ENCODE data around the gene DNASE1.

The DNASE1 gene

DNA sequence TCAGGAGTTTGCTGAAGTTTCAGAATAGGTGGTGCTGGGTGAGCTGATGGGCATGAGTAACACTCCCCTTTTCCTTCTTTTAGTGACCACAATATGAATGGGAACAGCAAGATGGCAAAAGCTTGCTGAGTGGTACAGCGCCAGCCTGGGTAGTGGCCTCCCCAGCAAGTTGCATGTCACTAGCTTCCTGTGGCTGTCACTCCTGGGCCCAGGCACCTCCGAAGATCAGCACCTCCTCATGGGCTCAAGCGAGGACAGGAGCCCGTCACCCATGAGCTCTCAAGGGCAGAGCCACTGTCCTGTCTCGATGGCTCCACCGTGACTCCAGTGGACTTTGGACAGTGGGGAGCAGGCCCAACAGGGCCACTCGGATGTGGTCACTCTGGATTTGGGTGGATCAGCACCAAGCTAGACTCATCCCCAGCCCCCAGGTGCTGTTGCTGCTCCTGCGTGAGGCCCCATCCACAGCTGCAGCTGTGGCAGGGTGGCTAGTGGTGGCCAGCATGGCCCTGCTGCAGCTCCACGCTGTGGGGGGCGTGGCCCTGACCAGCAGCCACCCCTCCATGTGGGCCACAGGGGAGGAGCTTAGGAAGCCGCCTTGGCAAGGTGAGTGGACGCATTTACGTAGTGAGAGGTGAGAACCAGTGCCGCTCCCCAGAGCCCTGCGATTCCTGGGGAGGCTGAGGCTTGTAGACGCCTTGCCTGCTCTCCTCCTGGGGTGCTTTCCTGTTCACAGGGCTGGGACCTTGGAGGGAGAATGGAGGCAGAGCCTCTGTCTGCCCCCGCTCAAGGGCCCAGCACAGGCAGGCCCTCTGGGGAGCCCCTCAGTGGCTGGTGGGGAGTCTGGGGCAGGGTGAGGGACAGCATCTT, 13.6 kb upstream of the DNASE1 start:
- TF ChIP-seq SPI1 (IDR thresholded peaks at IDR 0.05; ENCODE audit: low read depth, low read length) = no peak
- TF ChIP-seq TAF1 (IDR thresholded peaks at IDR 0.05; ENCODE audit: low read depth, low read length) = no peak
- TF ChIP-seq POU2F2 (IDR thresholded peaks at IDR 0.05; ENCODE audit: low read depth, low read length) = no peak
- TF ChIP-seq POLR2AphosphoS5 (IDR thresholded peaks at IDR 0.05; ENCODE audit: low read depth, low read length) = no peak
- no peak for TF ChIP-seq POLR2A (IDR thresholded peaks at IDR 0.05; ENCODE audit: low read depth, low read length)
- TF ChIP-seq PAX5 (IDR thresholded peaks at IDR 0.05; ENCODE audit: insufficient read depth, low read length, severe bottlenecking) = no peak
- DNase-seq (ENCODE audit: insufficient read length, low spot score) (no peak), FAIRE-seq (no peak)

DNA sequence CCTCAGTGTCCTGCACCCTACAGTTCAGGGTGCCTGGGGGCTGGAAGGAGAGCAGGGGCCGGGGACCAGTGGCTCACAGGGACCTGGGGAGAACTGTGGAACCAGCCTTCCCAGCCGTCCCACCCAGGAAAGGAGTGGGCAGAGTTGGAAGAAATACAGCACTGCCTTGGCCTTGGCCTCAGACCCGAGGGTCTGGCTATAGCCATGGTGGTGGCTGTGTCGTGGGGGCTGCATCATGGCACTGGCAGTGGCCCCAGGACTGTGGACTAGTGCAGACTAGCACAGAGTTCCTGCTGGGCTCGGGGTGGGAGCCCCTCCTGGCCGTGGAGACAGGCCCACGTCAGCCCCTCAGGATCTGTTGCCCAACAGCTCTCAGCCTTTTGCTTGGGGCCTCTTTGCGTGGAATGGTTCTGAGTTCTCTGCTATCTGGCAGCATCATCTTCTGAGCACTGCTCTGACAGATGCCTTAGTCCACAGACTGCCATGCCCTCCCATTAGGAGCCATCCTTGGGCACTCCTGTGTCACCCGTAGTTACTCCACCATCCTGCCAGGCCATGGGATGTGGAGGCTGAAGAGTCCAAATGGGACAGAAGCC, 12.6 kb upstream of the DNASE1 start:
- FAIRE-seq (no peak), DNase-seq (ENCODE audit: insufficient read length, low spot score) (no peak)
- TF ChIP-seq POU2F2 (IDR thresholded peaks at IDR 0.05; ENCODE audit: low read depth, low read length) (no peak), TAF1 (IDR thresholded peaks at IDR 0.05; ENCODE audit: low read depth, low read length) (no peak), SPI1 (IDR thresholded peaks at IDR 0.05; ENCODE audit: low read depth, low read length) (no peak), PAX5 (IDR thresholded peaks at IDR 0.05; ENCODE audit: insufficient read depth, low read length, severe bottlenecking) (no peak), POLR2A (IDR thresholded peaks at IDR 0.05; ENCODE audit: low read depth, low read length) (no peak), POLR2AphosphoS5 (IDR thresholded peaks at IDR 0.05; ENCODE audit: low read depth, low read length) (no peak)

DNA sequence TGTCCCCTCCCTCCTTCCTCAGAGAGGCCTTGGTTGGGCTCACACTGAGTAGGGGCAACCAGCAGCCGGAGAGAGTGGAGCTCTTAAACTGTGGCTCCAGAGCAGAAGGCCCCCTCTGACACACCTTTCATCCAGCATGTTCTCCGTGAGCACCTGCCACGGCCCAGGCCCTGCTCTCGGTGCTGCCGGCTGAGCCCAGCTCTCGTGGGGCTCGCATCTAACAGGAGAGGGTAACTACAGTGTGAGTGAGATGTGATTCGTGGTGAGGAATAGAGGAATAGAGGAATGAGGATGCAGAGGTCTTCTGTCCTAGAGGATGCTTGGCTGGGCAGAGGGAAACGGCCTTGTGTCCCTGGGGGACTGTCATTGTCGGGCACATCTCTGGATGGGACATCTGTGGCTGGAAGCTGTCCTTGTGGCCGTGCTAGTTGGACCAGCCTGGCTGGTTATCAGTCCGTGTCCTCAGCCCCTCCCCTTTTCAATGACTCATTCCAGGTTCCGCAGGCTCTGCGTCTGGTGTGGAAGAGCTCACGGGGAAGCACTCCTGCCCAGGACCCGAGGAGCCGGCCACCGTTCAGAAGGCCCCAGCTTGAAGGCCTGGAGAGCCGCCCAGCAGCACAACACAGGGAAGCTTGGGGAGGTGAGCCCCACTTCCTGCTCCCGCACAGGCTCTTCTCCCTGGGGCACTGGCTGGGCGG, 11.9 kb upstream of the DNASE1 start:
- DNase-seq (ENCODE audit: insufficient read length, low spot score) = no peak
- no peak for TF ChIP-seq POLR2AphosphoS5 (IDR thresholded peaks at IDR 0.05; ENCODE audit: low read depth, low read length)
- no peak for TF ChIP-seq TAF1 (IDR thresholded peaks at IDR 0.05; ENCODE audit: low read depth, low read length)
- no peak for TF ChIP-seq POLR2A (IDR thresholded peaks at IDR 0.05; ENCODE audit: low read depth, low read length)
- TF ChIP-seq POU2F2 (IDR thresholded peaks at IDR 0.05; ENCODE audit: low read depth, low read length) = no peak
- no peak for FAIRE-seq

DNA sequence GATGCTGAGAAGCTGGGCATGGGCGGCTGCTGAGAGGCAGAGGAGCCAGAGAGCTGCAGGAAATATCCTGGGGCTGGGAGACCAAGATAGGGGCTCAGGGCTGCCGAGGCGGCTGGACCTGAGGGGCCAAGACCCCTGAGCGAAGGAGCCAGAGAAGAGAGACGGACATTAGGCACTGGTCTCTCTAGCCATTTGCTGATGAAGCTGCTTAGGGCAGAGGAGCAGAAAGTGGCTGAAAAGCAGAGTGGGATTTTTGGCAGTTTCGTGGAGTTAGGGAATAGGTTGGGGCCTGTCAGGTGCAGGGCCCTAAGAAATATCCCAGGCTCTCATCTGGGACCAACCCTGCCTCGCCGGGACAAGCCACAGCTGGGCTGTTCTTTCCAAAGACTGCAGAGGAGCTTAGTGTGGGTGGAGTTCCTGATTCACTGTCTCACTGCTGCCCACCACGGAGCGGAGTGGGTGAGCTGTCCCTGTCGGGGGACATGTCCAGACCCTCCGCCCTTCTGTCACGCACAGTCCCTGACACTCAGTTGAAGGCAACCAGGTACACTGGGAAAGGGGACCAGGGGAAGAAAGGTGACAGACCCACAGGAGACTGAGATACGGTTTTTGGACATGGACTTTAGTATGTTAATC, 11.3 kb upstream of the DNASE1 start:
- FAIRE-seq (no peak), DNase-seq (ENCODE audit: insufficient read length, low spot score) (no peak)
- no peak for TF ChIP-seq SPI1 (IDR thresholded peaks at IDR 0.05; ENCODE audit: low read depth, low read length)
- TF ChIP-seq PAX5 (IDR thresholded peaks at IDR 0.05; ENCODE audit: insufficient read depth, low read length, severe bottlenecking) = no peak
- no peak for TF ChIP-seq POLR2AphosphoS5 (IDR thresholded peaks at IDR 0.05; ENCODE audit: low read depth, low read length)
- no peak for TF ChIP-seq TAF1 (IDR thresholded peaks at IDR 0.05; ENCODE audit: low read depth, low read length)
- TF ChIP-seq POLR2A (IDR thresholded peaks at IDR 0.05; ENCODE audit: low read depth, low read length) = no peak
- TF ChIP-seq POU2F2 (IDR thresholded peaks at IDR 0.05; ENCODE audit: low read depth, low read length) = no peak

DNA sequence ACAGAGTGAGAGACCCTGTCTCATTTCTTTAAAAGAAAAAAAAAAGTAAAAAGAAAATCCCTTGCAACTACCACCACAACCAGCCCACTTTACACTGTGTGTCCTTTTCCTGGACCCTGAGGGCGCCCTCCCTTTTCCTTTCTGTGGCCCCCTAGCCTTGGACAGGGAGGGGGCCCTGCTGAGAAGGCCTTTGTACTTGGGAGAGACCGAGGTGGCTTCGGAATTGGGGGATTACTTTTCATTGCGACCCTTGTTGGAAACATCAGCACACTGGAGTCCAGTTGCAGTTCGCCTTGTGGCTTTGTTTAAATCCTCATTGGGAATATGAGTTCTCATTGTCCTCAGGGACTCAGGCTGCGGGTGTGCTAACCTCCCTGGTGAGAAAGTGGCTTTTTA, 9.4 kb upstream of the DNASE1 start:
- no peak for DNase-seq (ENCODE audit: insufficient read length, low spot score)
- TF ChIP-seq TAF1 (IDR thresholded peaks at IDR 0.05; ENCODE audit: low read depth, low read length) (no peak), POLR2AphosphoS5 (IDR thresholded peaks at IDR 0.05; ENCODE audit: low read depth, low read length) (no peak), SPI1 (IDR thresholded peaks at IDR 0.05; ENCODE audit: low read depth, low read length) (no peak), PAX5 (IDR thresholded peaks at IDR 0.05; ENCODE audit: insufficient read depth, low read length, severe bottlenecking) (no peak), POLR2A (IDR thresholded peaks at IDR 0.05; ENCODE audit: low read depth, low read length) (no peak), POU2F2 (IDR thresholded peaks at IDR 0.05; ENCODE audit: low read depth, low read length) (no peak)
- FAIRE-seq = no peak

DNA sequence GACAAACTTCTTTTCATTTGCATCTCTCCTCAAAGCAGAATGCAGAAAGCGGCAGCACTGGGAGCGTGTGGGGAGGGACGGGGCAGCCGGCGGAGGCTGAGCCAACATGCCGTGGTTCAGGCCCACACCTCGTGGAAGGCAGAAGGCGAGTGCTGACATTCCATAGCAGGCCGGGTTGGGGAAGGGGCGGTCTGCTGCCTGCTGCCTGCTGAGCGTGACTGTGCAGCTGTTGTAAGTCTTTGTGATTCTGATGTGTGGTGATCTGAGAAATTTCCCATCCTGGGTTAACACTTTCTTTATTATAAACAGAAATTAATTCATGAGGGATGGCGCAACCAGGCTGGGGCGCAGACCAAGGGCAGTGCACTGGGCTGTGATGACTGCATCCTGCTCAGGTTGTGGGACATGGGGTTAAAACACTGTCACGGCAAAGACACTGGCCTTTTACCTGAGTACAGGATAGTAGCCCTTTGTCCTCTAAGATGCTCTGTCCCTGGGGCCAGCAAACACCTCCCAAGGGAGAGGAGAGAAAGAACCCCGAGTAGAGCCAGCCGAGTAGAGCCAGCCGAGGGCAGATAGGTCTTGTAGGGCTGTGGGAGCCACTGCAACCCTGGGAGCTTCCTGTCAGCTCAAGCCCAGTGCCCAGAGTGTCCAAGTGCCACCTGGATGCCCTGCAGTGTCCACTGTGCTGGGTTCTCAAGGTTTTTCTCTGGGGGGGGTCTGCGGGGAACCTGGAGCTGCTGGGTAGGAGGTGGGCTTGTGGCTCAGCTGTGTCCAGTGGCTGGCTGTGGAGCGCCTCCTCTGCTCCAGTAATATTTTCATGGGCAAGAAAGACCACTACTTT, 8.8 kb upstream of the DNASE1 start:
- TF ChIP-seq POU2F2 (IDR thresholded peaks at IDR 0.05; ENCODE audit: low read depth, low read length) = no peak
- no peak for TF ChIP-seq TAF1 (IDR thresholded peaks at IDR 0.05; ENCODE audit: low read depth, low read length)
- TF ChIP-seq POLR2AphosphoS5 (IDR thresholded peaks at IDR 0.05; ENCODE audit: low read depth, low read length) = no peak
- no peak for TF ChIP-seq SPI1 (IDR thresholded peaks at IDR 0.05; ENCODE audit: low read depth, low read length)
- no peak for TF ChIP-seq PAX5 (IDR thresholded peaks at IDR 0.05; ENCODE audit: insufficient read depth, low read length, severe bottlenecking)
- no peak for TF ChIP-seq POLR2A (IDR thresholded peaks at IDR 0.05; ENCODE audit: low read depth, low read length)
- FAIRE-seq (no peak), DNase-seq (ENCODE audit: insufficient read length, low spot score) (no peak)

DNA sequence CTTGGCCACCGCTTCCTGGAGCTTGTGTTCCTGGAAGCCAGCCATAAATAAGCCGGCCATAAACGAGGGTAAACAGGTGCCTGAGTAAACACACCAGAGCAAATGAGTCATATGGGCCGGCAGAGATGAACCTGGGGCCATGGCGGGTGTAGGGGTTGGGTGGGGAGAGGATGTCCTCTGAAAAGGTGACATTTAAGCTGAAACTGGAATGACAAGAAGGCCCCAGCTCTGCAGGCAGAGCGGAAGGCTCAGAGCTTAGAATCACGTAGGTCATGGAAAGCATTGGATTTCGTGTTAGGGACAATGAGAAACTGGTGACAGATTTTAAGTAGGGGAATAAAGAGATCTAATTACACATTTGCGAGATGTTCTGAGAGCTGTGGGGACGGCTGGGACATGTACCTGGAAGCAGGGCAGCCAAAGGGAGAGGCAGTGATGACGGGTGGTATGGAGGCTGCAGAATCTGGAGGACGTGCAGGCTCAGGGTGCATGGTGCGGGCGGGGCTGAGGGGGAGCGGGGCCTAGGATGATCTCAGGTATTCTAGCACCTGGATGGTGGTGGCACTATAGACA, 8.1 kb upstream of the DNASE1 start:
- no peak for DNase-seq (ENCODE audit: insufficient read length, low spot score)
- no peak for TF ChIP-seq TAF1 (IDR thresholded peaks at IDR 0.05; ENCODE audit: low read depth, low read length)
- no peak for FAIRE-seq

DNA sequence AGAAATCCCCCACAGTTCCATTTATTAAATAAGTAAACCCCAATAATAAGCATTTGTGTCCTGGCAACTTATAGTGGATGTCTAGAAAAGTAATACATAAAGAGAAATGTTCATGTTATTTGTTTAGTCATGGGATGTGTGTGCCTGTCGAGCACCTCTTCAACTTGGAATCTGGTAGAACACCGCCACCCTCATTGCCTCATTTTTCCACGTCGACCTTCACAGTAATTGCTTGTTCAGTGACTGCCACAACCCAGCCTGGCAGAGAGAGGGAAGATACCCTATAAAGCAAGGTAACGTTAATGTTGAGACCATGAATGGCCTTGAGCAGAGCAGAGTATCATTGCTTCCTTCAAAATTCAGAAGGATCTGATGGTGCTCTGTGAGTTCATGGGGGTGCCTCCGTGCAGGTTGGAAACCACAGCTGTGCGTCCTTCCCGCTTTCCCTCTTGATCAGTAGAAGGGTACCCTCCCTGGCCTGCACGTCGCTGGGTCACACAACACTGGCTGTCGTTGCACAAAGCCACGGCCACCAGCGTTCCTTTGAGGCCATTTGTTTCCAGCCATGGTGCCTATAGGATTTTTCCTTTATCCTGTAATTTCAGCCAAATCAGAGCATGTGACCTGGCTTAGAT, 3.7 kb upstream of the DNASE1 start:
- FAIRE-seq (no peak), DNase-seq (ENCODE audit: insufficient read length, low spot score) (no peak)
- TF ChIP-seq PAX5 (IDR thresholded peaks at IDR 0.05; ENCODE audit: insufficient read depth, low read length, severe bottlenecking) (no peak), POLR2A (IDR thresholded peaks at IDR 0.05; ENCODE audit: low read depth, low read length) (no peak), POU2F2 (IDR thresholded peaks at IDR 0.05; ENCODE audit: low read depth, low read length) (no peak), TAF1 (IDR thresholded peaks at IDR 0.05; ENCODE audit: low read depth, low read length) (no peak), SPI1 (IDR thresholded peaks at IDR 0.05; ENCODE audit: low read depth, low read length) (no peak), POLR2AphosphoS5 (IDR thresholded peaks at IDR 0.05; ENCODE audit: low read depth, low read length) (no peak)
